NCI-H524 (cell line): ENCODE results near the gene ZSCAN2.
A peak's percentile ranks its signal among the peaks of the same experiment; 100 is the strongest.

ENCODE experiments used
- DNase-seq, 2 experiments: peaks; one replicate each; lab custom pipeline; 2025; lab: John Stamatoyannopoulos, UW

ZSCAN2 gene

DNA sequence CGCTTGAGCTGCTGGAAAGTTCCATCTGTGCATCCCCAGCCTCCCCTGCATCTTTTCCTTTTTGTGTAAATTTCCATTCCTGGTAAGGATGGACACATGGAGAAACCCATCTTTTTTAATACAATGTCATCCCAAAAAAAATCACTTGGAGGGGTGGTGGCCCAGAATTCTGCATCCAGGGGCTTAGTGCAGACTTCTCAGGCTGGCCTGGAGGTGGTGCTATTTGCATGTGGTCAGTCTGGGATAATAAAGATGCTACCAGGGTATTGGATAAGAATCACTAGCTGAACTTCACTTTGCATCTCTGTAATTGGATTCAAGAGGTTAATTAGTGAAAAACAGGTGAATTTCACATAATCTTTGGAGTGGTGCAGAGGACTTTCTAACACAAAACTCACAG, 1.8 kb upstream of the ZSCAN2 start:
- DNase-seq = peak; percentile 29 to 66

DNA sequence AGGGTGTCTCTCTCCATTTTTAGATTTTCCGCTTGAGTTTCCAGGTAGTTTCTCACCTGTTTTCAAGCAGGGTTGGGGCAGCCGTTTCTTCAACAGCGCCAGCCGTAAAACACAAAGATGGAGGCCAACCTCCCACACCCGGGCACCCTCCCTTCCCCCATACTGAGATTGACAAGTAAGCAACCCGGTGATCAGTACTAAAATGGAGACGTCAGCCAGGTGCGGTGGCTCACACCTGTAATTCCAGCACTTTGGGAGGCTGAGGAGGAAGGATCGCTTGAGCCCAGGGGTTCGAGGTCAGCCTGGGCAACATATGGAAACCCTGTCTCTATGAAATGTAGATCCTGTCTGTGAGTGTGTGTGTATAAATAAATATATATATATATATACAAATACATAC, 903 bp upstream of the ZSCAN2 start:
- no peak for DNase-seq

DNA sequence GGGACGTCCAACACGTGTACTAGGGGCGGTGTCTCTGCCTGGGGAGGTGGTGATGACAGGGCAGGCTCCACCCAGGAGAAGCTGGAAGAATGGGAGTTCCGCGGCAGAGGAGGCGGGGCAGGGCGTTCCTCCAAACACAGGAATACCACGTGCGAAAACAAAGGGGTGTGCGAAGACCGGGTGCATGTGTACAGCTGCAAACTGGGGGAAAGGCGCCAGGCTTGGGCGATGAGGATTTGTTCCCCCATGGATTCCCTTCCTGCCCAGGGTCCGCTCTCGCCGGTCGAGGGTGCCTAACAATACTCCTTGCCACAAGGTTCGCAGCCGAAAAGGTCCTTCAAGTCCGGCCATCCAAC, 500 bp upstream of the ZSCAN2 start:
- peak; percentile 66 to 73 for DNase-seq

DNA sequence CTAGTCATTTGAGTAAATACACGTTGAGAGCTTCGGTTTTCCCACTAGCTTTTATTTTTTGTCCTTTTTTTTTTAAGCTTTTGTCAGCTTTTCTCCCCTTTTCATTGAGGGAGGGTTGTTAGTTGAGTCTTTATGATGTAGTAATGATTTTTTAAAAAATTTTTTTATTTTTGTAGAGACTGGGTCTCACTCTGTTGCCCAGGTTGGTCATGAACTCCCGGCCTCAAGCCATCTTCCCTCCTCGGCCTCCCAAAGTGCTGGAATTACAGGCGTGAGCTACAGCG, 688 bp downstream of the ZSCAN2 start:
- DNase-seq = no peak

DNA sequence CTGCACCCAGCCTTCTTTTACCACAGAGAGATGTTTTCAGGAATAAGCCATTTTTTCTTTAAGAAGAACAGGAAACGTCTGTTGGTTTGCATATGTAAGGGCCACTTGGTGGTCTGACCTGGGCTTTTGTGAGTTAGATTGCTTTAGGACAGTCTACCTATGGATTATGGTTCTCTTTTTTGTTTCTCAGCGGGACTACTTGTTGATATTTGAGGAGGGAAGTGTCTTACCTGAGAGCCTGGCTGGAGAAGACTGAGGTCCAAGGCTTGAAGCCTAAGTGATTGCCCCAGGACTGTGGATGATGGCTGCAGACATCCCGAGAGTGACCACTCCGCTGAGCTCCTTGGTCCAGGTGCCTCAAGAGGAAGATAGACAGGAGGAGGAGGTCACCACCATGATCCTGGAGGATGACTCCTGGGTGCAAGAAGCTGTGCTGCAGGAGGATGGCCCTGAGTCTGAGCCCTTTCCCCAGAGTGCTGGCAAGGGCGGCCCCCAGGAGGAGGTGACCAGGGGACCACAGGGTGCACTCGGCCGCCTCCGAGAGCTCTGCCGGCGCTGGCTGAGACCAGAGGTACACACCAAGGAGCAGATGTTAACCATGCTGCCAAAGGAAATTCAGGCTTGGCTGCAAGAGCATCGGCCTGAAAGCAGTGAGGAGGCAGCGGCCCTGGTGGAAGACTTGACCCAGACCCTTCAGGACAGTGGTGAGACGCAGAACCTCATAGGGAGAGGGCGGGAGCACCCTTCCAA, 3.0 kb downstream of the ZSCAN2 start:
- no peak for DNase-seq

DNA sequence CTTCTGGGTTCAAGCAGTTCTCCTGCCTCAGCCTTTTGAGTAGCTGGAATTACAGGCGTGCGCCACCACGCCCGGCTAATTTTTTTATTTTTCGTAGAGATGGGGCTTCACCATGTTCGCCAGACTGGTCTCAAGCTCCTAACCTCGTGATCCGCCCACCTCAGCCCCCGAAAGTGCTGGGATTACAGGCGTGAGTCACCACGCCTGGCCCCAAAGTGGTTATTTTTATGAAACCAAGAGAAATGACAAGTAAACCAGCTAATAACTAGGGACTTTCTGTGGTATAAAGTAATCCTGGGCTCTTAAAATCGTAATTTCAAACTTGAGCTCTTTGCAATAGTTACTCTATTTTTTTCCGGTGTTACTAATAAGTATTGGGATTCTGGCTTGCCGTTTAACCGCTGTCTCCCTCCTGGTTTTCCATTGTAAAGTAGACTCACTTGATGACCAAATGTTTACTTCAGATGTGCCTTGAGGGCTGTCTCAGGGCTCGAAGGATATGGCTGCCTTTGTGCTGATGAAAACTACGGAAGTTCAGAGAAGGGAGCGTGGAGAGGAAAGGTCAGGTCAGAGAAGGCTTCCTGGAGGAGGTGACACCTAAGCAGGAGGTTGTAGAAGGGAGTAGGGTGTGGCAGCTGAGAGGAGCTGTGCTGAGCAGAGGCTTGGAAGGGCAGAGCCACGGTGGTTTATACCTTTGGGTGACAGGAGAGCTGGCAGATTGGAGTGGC, 4.2 kb downstream of the ZSCAN2 start:
- DNase-seq = no peak

DNA sequence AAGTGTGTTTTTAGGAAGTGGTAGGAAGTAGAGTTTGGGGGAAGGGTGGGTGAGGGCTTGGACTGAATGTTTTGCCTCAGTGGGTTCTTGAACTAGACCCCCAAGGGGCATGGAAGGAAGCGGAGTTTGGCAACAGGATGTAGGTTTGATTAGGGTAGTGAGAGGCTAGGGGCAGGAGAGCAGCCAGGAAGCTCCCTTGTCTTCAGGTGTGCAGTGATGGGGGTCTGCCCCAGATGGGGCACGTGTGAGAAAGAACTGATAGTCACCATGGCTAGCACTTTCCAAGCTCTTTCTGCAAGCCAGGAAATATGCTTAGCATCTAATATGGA, 4.7 kb downstream of the ZSCAN2 start:
- DNase-seq = no peak

DNA sequence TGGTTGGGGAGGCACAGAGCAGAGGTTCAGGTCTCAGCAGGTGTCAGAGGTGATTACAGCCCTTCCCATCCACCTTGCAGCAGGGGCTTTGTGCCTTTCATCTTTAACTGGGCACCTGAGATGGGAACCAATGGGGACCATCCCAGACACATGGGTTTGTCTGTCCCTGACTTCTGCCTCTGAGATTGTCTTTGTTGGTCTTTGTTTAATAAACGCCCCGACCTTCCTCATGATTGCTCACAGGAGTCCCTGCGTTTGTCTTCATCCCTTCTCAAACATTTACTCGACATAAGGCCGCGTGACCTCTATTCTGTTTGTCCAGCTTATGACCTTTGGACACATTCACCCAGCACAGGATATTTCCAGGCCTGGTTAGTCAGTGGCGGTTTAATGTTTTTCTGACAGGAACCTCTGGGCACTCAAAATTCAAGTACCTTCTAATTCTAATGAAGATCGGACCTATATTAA, 5.9 kb downstream of the ZSCAN2 start:
- DNase-seq = no peak

DNA sequence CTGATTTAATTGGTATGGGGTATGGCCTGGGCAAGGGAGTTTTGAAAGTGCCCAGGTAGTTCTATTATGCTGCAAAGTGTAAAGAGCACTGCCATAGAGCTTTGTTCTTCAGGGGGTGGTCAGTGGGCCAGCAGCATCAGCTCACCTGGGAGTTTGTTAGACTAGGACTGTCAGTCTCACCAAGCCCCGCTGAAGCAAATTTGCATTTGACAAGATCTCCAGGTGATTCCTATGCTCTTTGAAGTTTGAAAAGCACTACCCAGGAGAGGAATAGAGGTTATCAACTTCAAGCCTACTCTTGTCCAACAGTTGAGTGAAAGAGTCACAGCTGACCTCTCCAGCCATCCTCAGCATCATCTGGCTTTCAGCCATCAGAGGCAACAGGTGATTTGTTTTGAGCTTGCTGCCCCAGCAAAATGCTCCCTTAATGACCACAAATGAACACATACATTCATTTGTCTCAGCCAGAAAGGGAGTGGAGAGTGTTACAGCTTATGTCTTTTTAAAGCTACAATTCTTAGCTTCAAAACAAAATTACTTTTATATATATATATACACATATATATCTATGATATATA, 8.0 kb downstream of the ZSCAN2 start:
- DNase-seq = no peak

DNA sequence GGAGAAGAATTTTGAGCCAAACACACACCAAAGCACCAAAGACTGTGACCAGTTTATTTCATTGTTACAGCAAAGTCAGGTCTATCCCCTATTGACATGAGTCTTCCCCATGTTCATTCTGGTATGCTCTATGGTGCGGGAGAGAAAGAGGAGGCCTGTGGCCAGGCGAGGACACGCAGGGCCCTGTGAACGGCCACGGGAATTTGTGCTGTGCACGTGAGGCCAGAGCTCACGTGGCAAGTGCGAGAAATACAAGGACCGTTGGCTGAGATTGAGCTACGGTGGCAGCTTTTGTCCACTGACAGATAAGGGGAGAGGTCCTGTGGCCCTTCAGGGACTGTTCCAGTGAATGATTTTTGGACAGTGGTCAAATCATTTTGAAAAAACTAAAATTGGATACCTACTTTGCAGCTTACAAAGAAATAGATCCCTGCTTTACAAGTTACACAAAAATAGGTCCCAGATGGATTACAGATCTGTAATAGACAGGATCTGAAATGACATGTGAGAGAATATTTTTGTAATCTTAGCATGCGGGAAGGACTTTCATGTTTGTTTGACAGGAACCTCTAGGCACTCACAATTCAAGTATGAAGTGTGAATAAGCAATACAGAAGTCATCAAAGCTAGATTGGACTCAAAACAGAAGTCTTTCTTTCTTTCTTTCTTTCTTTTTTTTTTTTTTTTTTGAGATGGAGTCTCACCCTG, 9.2 kb downstream of the ZSCAN2 start:
- no peak for DNase-seq

DNA sequence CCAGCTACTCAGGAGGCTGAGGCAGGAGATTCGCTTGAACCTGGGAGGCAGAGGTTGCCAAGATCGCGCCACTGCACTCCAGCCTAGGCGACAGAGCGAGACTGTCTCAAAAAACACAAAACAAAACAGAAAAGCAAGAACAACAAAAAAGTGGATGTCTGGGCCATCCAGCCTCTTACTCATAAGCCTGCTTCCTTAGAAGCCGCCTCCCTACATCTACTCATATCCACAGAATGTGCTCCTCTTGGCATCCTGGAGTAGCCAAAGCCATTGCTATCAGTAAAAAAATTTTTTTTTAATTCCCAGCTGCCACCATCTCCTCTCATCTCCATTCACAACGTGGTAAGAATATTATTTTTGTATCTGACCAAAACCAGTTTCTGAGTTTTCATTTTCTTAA, 10.8 kb downstream of the ZSCAN2 start:
- DNase-seq = no peak

DNA sequence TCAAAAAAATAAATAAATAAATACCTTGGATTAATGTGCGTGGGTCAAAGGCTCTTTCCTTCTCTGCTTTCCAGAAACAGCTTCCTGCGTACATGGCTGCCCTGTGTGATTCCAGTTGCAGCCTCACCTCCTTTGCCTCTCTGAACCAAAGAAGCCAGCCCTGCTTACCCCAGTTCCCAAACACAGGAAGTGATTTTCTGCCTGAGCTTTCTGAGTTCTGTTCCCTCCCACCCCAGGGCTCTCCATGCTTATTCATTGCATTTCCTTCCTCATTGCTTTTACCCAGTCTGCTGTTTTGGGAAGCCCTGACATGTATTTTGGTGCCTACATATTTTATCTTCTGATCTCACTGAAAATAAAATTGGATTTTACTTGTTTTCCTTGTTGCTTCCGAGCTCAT, 15.4 kb downstream of the ZSCAN2 start:
- no peak for DNase-seq

DNA sequence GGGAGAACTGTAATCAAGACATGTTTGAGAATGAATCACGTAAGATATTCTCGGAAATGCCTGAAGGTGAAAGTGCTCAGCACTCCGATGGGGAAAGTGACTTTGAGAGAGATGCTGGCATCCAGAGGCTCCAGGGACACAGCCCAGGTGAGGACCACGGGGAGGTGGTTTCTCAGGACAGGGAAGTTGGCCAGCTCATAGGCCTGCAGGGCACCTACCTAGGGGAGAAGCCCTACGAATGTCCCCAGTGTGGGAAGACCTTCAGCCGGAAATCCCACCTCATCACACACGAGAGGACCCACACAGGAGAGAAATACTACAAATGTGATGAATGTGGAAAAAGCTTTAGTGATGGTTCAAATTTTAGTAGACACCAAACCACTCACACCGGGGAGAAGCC, 19.8 kb downstream of the ZSCAN2 start:
- no peak for DNase-seq

DNA sequence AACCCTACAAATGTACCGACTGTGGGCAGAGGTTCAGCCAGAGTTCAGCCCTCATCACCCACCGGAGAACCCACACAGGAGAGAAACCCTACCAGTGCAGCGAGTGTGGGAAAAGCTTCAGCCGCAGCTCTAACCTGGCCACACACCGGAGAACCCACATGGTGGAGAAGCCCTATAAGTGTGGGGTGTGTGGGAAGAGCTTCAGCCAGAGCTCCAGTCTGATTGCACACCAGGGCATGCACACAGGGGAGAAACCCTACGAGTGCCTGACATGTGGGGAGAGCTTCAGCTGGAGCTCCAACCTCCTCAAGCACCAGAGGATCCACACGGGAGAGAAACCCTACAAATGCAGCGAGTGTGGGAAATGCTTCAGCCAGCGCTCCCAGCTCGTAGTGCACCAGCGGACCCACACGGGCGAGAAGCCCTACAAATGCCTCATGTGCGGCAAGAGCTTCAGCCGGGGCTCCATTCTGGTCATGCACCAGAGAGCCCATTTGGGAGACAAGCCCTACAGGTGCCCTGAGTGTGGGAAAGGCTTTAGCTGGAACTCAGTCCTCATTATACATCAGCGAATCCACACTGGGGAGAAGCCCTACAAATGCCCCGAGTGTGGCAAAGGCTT, 20.7 kb downstream of the ZSCAN2 start:
- no peak for DNase-seq

DNA sequence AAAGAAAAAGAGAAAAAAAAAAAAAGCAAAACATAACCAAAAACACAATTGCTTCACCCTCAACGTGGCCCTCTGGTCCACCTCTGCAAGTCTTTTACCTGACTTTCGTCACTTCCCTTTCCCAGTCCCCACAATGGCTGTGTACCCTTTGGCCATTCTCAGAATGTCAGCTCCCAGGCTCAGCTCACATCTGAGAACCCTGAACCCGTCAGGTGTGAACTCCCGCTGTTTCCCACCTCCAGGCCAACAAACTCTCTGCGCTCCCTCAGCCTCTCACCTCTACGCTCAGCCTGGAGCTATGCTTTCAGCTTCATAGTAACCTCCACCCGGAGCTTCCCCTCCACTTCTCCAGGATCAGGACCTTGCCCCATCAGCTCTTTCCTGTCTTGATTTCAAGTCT, 23.6 kb downstream of the ZSCAN2 start:
- no peak for DNase-seq

DNA sequence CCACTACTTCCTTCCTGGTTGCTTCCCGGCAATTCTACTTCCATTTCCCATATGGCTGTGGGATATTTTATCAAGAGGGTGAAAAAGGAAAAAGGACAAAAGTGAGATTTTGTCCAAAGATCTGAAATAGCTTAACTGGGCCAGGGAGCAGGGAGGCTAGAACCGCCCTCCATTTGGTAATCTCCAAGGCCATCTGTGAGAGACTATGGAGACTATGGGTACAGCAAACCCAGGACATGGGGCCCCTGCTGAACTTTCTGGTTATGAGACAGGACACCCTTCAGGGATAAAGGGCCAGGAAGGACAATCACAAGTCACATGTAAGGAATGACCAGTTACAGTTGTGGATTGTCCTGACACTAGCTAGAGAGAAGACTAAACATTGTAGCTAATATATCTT, 24.3 kb downstream of the ZSCAN2 start:
- DNase-seq = no peak

DNA sequence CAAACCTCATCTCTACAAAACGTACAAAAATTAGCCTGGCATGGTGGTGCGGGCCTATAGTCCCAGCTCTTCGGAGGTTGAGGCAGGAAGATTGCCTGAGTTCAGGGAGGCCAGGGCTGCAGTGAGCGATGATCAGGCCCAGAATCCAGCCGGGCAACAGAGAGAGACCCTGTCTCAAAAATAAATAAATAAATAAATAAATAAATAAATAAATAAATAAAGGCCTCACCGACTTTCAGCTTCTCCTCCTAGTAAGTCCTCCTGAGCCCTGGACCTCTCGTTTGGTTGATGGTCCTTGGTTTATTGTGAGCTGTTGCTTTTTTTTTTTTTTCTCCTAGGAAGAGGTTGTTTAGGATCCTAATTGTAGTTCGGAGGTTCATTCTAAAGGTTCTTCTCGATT, 28.2 kb downstream of the ZSCAN2 start:
- DNase-seq = no peak

DNA sequence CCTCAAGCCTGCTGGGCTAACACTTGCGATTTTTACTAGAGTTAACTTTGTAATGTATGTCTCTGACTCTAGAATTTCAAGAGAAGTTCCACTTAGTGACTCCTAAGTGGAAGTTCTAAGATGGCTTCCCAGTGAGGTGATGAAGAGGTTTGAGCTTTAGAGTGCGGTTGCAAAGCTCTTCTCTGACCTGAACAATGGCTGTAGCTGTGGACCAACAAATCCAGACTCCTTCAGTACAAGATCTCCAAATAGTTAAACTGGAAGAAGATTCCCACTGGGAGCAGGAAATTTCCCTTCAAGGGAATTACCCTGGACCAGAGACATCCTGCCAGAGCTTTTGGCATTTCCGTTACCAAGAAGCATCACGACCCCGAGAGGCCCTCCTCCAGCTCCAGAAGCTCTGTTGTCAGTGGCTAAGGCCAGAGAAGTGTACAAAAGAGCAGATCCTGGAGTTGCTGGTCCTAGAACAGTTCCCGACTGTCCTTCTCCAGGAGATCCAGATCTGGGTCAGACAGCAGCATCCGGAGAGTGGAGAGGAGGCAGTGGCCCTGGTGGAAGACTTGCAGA, 31.0 kb downstream of the ZSCAN2 start:
- peak in 1 of 2 experiments; percentile 48 for DNase-seq

DNA sequence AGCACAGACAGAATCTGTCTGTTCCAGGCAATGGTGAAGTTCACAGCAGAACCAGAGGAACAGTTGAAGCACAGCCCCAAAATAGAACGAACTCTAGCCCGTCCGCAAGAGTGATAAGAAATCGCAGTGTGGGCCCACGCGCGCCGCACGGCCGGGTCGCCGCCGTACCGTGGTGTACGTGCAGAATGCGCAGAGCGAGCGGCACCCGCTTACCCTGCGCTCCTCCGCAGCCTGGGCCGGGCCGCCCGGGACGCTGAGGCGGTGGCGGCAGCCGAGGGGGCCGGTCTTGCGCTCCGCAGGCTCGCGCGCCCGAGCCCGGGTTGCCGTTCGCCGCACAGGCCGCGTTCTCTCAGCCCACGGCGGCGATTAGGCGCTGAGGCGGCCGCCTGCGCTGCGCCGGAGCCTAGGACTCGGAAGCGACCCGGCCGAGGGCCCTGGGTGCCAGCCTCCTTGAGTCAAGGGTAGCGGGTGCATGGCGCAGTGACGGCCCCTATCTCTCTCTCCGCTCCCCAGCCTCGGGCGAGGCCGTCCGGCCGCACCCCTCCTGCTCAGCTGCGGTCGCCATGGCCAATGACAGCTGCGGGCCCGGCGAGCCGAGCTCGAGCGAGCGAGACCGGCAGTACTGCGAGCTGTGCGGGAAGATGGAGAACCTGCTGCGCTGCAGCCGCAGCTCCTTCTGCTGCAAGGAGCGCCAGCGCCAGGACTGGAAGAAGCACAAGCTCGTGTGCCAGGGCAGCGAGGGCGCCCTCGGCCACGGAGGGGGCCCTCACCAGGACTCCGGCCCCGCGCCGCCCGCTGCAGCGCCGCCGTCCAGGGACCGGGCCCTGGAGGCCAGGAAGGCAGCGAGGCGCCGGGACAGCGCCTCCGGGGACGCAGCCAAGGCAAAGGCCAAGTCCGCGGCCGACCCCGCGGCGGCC, 32.8 kb downstream of the ZSCAN2 start:
- peak; percentile 44 to 55 for DNase-seq

DNA sequence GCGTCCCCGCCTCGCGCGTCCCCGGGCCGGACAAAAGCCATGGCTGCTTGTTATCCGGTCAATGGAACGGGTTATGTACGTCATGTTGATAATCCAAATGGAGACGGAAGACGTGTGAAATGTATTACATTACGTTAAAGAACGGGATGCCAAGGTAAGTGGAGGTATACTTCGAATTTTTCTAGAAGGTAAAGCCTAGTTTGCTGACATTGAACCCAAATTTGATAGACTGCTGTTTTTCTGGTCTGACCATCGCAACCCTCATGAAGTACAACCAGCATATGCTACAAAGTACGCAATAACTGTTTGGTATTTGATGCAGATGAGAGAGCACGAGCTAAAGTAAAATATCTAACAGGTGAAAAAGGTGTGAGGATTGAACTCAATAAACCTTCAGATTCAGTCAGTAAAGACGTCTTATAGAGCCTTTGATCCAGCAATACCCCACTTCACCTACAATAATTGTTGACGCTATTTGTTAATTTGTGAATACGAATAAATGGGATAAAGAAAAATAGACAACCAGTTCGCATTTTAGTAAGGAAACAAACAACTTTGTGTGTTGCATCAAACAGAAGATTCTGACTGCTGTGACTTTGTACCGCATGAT, 33.5 kb downstream of the ZSCAN2 start:
- DNase-seq = no peak

DNA sequence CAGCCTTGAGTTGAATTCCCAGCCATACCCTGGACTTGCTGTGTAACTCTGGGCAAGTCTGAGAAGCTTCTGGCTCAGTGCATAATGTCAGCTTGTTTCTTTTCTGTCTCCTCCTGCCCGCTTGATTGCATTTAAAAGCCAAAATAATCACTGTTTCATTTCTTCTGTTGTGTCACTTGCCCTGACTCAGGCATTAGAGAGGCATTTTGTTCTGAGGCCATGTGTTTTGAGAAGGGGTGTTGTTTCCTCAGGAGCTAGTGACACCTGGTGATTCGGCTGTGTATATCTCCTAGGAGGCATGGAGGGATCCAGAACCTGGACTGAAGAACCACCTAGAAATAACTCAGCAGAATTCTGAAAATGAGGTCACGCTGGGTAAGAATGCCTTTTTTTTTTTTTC, 37.3 kb downstream of the ZSCAN2 start:
- DNase-seq = no peak
